Measurements from ENCODE around the gene UBALD2. TPM values are rescaled to one million over a fixed set of nuclear protein-coding genes. Genes with fewer than 3 reads are reported as not detected.

Gene UBALD2
- total RNA-seq, 2 experiments from 2014 or later = 86.4 to 238 TPM

DNA sequence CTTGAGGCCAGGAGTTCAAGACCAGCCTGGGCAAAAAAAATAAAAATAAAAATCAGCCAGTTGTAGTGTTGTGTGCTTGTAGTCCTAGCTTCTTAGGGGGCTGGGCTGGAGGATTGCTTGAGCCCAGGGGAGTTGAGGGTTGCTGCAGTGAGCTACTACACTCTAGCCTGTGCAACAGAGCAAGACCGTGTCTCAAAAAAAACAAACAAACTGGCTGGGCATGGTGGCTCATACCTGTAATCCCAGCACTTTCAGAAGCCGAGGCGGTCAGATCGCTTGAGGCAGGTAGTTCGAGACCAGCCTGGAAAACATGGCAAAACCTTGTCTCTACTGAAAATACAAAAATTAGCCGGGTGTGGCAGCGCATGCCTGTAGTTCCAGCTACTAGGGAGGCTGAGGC, 4.9 kb upstream of the UBALD2 start:
- TF ChIP-seq EZH2phosphoT487 (IDR thresholded peaks at IDR 0.05; ENCODE audit: borderline replicate concordance, low read depth, low read length) = no peak
- TF ChIP-seq, protein P1, sequence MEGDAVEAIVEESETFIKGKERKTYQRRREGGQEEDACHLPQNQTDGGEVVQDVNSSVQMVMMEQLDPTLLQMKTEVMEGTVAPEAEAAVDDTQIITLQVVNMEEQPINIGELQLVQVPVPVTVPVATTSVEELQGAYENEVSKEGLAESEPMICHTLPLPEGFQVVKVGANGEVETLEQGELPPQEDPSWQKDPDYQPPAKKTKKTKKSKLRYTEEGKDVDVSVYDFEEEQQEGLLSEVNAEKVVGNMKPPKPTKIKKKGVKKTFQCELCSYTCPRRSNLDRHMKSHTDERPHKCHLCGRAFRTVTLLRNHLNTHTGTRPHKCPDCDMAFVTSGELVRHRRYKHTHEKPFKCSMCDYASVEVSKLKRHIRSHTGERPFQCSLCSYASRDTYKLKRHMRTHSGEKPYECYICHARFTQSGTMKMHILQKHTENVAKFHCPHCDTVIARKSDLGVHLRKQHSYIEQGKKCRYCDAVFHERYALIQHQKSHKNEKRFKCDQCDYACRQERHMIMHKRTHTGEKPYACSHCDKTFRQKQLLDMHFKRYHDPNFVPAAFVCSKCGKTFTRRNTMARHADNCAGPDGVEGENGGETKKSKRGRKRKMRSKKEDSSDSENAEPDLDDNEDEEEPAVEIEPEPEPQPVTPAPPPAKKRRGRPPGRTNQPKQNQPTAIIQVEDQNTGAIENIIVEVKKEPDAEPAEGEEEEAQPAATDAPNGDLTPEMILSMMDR (conservative IDR thresholded peaks at IDR 0.05; ENCODE audit: low read length) = no peak

DNA sequence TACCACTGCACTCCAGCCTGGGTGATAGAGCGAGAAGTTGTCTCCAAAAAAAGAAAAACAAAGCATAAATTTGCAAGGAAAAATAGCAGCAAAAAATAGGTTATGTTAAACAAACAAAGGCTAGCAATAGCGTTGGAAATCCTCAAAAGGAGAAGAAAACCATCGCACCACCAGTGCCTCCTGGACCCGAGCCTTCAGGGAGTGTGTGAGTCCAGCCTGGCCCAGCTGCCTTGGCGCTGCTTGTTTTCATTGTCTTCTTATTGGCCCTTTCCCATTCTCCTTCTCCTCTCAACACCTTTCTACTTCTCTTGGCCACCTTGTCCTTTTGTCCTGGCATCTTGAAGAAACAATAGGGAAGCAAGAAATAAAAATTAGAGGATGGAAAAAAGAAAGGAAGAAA, 4.5 kb upstream of the UBALD2 start:
- H3K36me3 ChIP-seq (ENCODE audit: insufficient read depth, low read length) = no peaks in the 10 kb centered on the region
- H3K4me2 ChIP-seq (ENCODE audit: low read length) = peak overlapping the region; percentile 48
- TF ChIP-seq EZH2phosphoT487 (IDR thresholded peaks at IDR 0.05; ENCODE audit: borderline replicate concordance, low read depth, low read length) = no peak
- TF ChIP-seq, protein P1 (conservative IDR thresholded peaks at IDR 0.05; ENCODE audit: low read length) = no peak
- no peak for DNase-seq (ENCODE audit: low spot score)
- intact Hi-C loops (cut with micrococcal nuclease; ENCODE audit: unreplicated experiment) = loop anchor here (10.0 kb wide), 4 partner anchors 234 to 1204 kb away; partner anchors contain the start of genes MRPL38, RECQL5 and SAP30BP
- ChIA-PET POLR2A (interaction anchor here (0.7 to 6.3 kb wide), 8 partner anchors 11 to 363 kb away, joined by 3 to 72 read pairs (median 5); partner anchors contain the start of gene SRP68), CTCF (ENCODE audit: unreplicated experiment) (interaction anchor here (1.2 kb wide), 1 partner anchor 19 kb away, joined by 5 read pairs; no protein-coding TSS in a partner anchor)
- H3K9me2 ChIP-seq (ENCODE audit: insufficient read depth, low read length) = no peaks in the 10 kb centered on the region
- BruUV-seq (replicated peaks) = no TSS peak
- no peaks in the 10 kb centered on the region for H4K20me1 ChIP-seq (ENCODE audit: insufficient read depth, low read length)
- H3K4me1 ChIP-seq (ENCODE audit: insufficient read depth, low read length, poor library complexity, severe bottlenecking) = peaks cover 56% of the 10 kb centered on the region
- peak overlapping the region; percentile 35; the same call in 1 of the 2 replicates for H2AFZ ChIP-seq (ENCODE audit: low read length)
- peak overlapping the region; percentile 42 for H3K27ac ChIP-seq (ENCODE audit: low read depth, low read length, poor library complexity, severe bottlenecking)
- no peaks in the 10 kb centered on the region for H3K9me3 ChIP-seq (ENCODE audit: low read length)
- H3K79me2 ChIP-seq (ENCODE audit: insufficient read depth, low read depth, low read length) = peaks cover 2% of the 10 kb centered on the region; the same call in 1 of the 2 replicates
- H3K4me3 ChIP-seq (ENCODE audit: low read depth, low read length, poor library complexity, severe bottlenecking) = peak overlapping the region; percentile 5

More for the DNA sequence above, 4.9 kb upstream of the UBALD2 start:
- peak; percentile 69 for DNase-seq (ENCODE audit: low spot score)
- H3K4me3 ChIP-seq (ENCODE audit: low read depth, low read length, poor library complexity, severe bottlenecking) = peak overlapping the region; percentile 5
- intact Hi-C loops (cut with micrococcal nuclease; ENCODE audit: unreplicated experiment) = loop anchor here (10.0 kb wide), 4 partner anchors 235 to 1205 kb away; partner anchors contain the start of genes MRPL38, RECQL5 and SAP30BP
- no TSS peak for BruUV-seq (replicated peaks)
- ChIA-PET POLR2A (interaction anchor here (0.9 to 6.3 kb wide), 7 partner anchors 11 to 188 kb away, joined by 3 to 72 read pairs (median 5); partner anchors contain the start of gene SRP68), CTCF (ENCODE audit: unreplicated experiment) (interaction anchor here (1.2 kb wide), 1 partner anchor 19 kb away, joined by 5 read pairs; no protein-coding TSS in a partner anchor)
- H3K79me2 ChIP-seq (ENCODE audit: insufficient read depth, low read depth, low read length) = no peaks in the 10 kb centered on the region
- no peaks in the 10 kb centered on the region for H3K9me3 ChIP-seq (ENCODE audit: low read length)
- peak overlapping the region; percentile 42 for H3K27ac ChIP-seq (ENCODE audit: low read depth, low read length, poor library complexity, severe bottlenecking)
- peak overlapping the region; percentile 35; the same call in 1 of the 2 replicates for H2AFZ ChIP-seq (ENCODE audit: low read length)
- no peaks in the 10 kb centered on the region for H3K36me3 ChIP-seq (ENCODE audit: insufficient read depth, low read length)
- no peaks in the 10 kb centered on the region for H4K20me1 ChIP-seq (ENCODE audit: insufficient read depth, low read length)
- no peaks in the 10 kb centered on the region for H3K9me2 ChIP-seq (ENCODE audit: insufficient read depth, low read length)
- H3K4me2 ChIP-seq (ENCODE audit: low read length) = peak overlapping the region; percentile 48
- H3K4me1 ChIP-seq (ENCODE audit: insufficient read depth, low read length, poor library complexity, severe bottlenecking) = peaks cover 56% of the 10 kb centered on the region
